SK-N-SH (cell line): Measurements from ENCODE around the gene BSPH1. TPM values are rescaled to one million over a fixed set of nuclear protein-coding genes. Genes with fewer than 3 reads are reported as not detected.

Source experiments
- CTCF ChIA-PET: fragments of 300-600, 350-600 bp; formaldehyde crosslinking; extraction: SDS; loops from one replicate; lab custom pipeline; 2021; lab: Yijun Ruan, JAX
- POLR2A ChIA-PET: fragments of 350-600 bp; sonication (Branson Sonifier 250); formaldehyde crosslinking; extraction: SDS; loops from one replicate; lab custom pipeline; 2020; ENCODE audit warnings: antibody characterized with exemption, inconsistent platforms; lab: Yijun Ruan, JAX
- DNase-seq: peaks from one replicate; pipeline ENCODE4 v3.0.0; 2012
- H2AFZ ChIP-seq: fragments of 200-600 bp; sonication (generic); 2 replicates; pipeline ENCODE4 v1.8.1; 2016; ENCODE audit warnings: antibody characterized with exemption, mild to moderate bottlenecking, low read depth
- H3F3A ChIP-seq: fragments of 200-600 bp; sonication (generic); replicated peaks from 2 replicates; pipeline ENCODE3; 2016; ENCODE audit warnings: antibody characterized with exemption, mild to moderate bottlenecking; ENCODE audit not compliant: insufficient read depth
- H3K27ac ChIP-seq, 2 experiments: fragments of 200-500 bp in 1 of 2; fragments of 200-600 bp in 1 of 2; sonication (Bioruptor generic) in 1 of 2; sonication (generic), shearing (Covaris generic) in 1 of 2; 2 replicates each; pipeline versions ENCODE4 v1.5.1 to v1.6.1; 2014 to 2016; ENCODE audit warnings: low read depth in 2 of 2, inconsistent platforms in 1 of 2, low read length in 1 of 2, mild to moderate bottlenecking in 1 of 2, mixed read lengths in 1 of 2
- H3K27me3 ChIP-seq: fragments of 200-600 bp; sonication (generic), shearing (Covaris generic); 2 replicates; pipeline ENCODE4 v1.6.1; 2016; ENCODE audit warnings: mixed run types; ENCODE audit not compliant: insufficient read depth
- H3K36me3 ChIP-seq, 2 experiments: fragments of 200-500 bp in 1 of 2; fragments of 200-600 bp in 1 of 2; sonication (Bioruptor generic) in 1 of 2; sonication (generic) in 1 of 2; replicated peaks in 1 of 2; 2 replicates each; pipeline versions ENCODE3 to v1.5.1; 2014 to 2016; ENCODE audit warnings: low read length in 1 of 2, mild to moderate bottlenecking in 1 of 2; ENCODE audit not compliant: insufficient read depth in 2 of 2, control insufficient read depth in 1 of 2
- H3K4me1 ChIP-seq, 2 experiments: fragments of 200-500 bp in 1 of 2; fragments of 200-600 bp in 1 of 2; sonication (Bioruptor generic) in 1 of 2; sonication (generic), shearing (Covaris generic) in 1 of 2; 2 replicates each; pipeline versions ENCODE4 v1.5.1 to v1.6.1; 2014 to 2016; ENCODE audit warnings: low read depth in 1 of 2, low read length in 1 of 2, mixed run types in 1 of 2; ENCODE audit not compliant: insufficient read depth in 2 of 2, control insufficient read depth in 1 of 2
- H3K4me2 ChIP-seq: fragments of 200-600 bp; sonication (generic), shearing (Covaris generic); 2 replicates; pipeline ENCODE4 v1.6.1; 2017; ENCODE audit warnings: mixed run types
- H3K4me3 ChIP-seq, 2 experiments: fragments of 200-500 bp in 1 of 2; fragments of 200-600 bp in 1 of 2; sonication (Bioruptor generic) in 1 of 2; sonication (generic), shearing (Covaris generic) in 1 of 2; 2 replicates each; pipeline versions ENCODE4 v1.5.1 to v1.8.1; 2014 to 2016; ENCODE audit warnings: low read depth in 2 of 2, inconsistent platforms in 1 of 2, low read length in 1 of 2, mild to moderate bottlenecking in 1 of 2, mixed read lengths in 1 of 2, moderate library complexity in 1 of 2
- H3K79me2 ChIP-seq: fragments of 200-600 bp; sonication (generic); 2 replicates; pipeline ENCODE4 v1.8.1; 2017; ENCODE audit warnings: mild to moderate bottlenecking; ENCODE audit not compliant: insufficient read depth
- H3K9ac ChIP-seq: fragments of 200-600 bp; sonication (generic); 2 replicates; pipeline ENCODE4 v1.6.1; 2017; ENCODE audit warnings: mixed run types
- H3K9me2 ChIP-seq: fragments of 200-600 bp; sonication (generic); 2 replicates; pipeline ENCODE4 v1.6.1; 2017; ENCODE audit warnings: mixed run types
- H3K9me3 ChIP-seq: fragments of 200-600 bp; sonication (generic); 2 replicates; pipeline ENCODE4 v1.6.1; 2017; ENCODE audit warnings: mixed run types, mild to moderate bottlenecking, moderate library complexity
- H4K20me1 ChIP-seq: fragments of 200-600 bp; sonication (generic); 2 replicates; pipeline ENCODE4 v1.6.1; 2017; ENCODE audit warnings: mild to moderate bottlenecking, mixed run types; ENCODE audit not compliant: insufficient read depth
- CHD2 ChIP-seq: fragments of 150-350 bp; IDR thresholded peaks from 2 replicates; pipeline ENCODE4 v1.6.1; 2018; ENCODE audit warnings: low read length; ENCODE audit not compliant: partially characterized antibody
- ELF1 ChIP-seq: IDR thresholded peaks from 2 replicates; pipeline ENCODE4 v1.4.0; 2012
- EP300 ChIP-seq, 2 experiments: IDR thresholded peaks; 2 replicates each; pipeline versions ENCODE4 v1.4.0 to v1.6.1; 2012; ENCODE audit warnings: borderline replicate concordance in 1 of 2, low read depth in 1 of 2, low read length in 1 of 2
- EZH2phosphoT487 ChIP-seq: fragments of 200-600 bp; sonication (generic); IDR thresholded peaks from 2 replicates; pipeline ENCODE4 v1.6.1; 2017; ENCODE audit warnings: low read depth, mixed run types, mild to moderate bottlenecking, antibody characterized with exemption, moderate library complexity, borderline replicate concordance
- FOSL2 ChIP-seq: IDR thresholded peaks from 2 replicates; pipeline ENCODE4 v1.4.0; 2012; ENCODE audit warnings: low read depth, mild to moderate bottlenecking, moderate library complexity, borderline replicate concordance
- GABPA ChIP-seq: IDR thresholded peaks from 2 replicates; pipeline ENCODE4 v1.4.0; 2012; ENCODE audit warnings: low read depth, mild to moderate bottlenecking
- GATA2 ChIP-seq: sonication (generic); formaldehyde crosslinking; IDR thresholded peaks from 2 replicates; pipeline ENCODE4 v1.5.0; 2020; ENCODE audit warnings: mild to moderate bottlenecking, missing genetic modification reagents
- NRF1 ChIP-seq: IDR thresholded peaks from 2 replicates; pipeline ENCODE4 v1.6.1; 2012; ENCODE audit warnings: low read depth, mild to moderate bottlenecking, low read length
- PBX3 ChIP-seq: IDR thresholded peaks from 2 replicates; pipeline ENCODE4; 2012
- RCOR1 ChIP-seq: fragments of 150-350 bp; IDR thresholded peaks from 2 replicates; pipeline ENCODE4 v1.6.1; 2017; ENCODE audit warnings: antibody characterized with exemption, low read length
- SIN3A ChIP-seq: IDR thresholded peaks from 2 replicates; pipeline ENCODE4 v1.6.1; 2012; ENCODE audit warnings: low read depth, mild to moderate bottlenecking, low read length, moderate library complexity, borderline replicate concordance
- SMC3 ChIP-seq: IDR thresholded peaks from 2 replicates; pipeline ENCODE4 v1.6.1; 2012; ENCODE audit warnings: low read depth, low read length, improper control_type of control experiment
- TAF1 ChIP-seq: IDR thresholded peaks from 2 replicates; pipeline ENCODE4 v1.6.1; 2012; ENCODE audit warnings: low read depth, mild to moderate bottlenecking, low read length, moderate library complexity, borderline replicate concordance
- TCF12 ChIP-seq: IDR thresholded peaks from 2 replicates; pipeline ENCODE4 v1.4.0; 2012
- TEAD4 ChIP-seq: IDR thresholded peaks from 2 replicates; pipeline ENCODE4 v1.4.0; 2012; ENCODE audit warnings: mild to moderate bottlenecking, borderline replicate concordance; ENCODE audit not compliant: insufficient read depth
- YY1 ChIP-seq: IDR thresholded peaks from 2 replicates; pipeline ENCODE4 v1.4.0; 2012; ENCODE audit warnings: low read depth, mild to moderate bottlenecking
- WGBS: methylation state at CpG from one replicate; pipeline ENCODE4 v1.1.6; 2017; ENCODE audit warnings: low lambda C conversion rate; 5-methylcytosine and 5-hydroxymethylcytosine counted together
- polyA plus RNA-seq, 3 experiments: library from polyadenylated mRNA; depleted of rRNA; stranded (reverse); fragments of >200 nt; gene quantifications; 2 replicates each; pipeline ENCODE4 v1.2.3, GENCODE V29; 2012
- TF ChIP-seq, protein P1 (sequence below): IDR thresholded peaks from 2 replicates; pipeline ENCODE4 v1.6.1; 2012; ENCODE audit warnings: mild to moderate bottlenecking, low read depth, low read length, moderate library complexity
- TF ChIP-seq, protein P2 (sequence below): IDR thresholded peaks from 2 replicates; pipeline ENCODE4 v1.4.0; 2012; ENCODE audit warnings: low read depth
- TF ChIP-seq, protein P3 (sequence below): IDR thresholded peaks from 2 replicates; pipeline ENCODE4 v1.4.0; 2012; ENCODE audit warnings: low read depth, borderline replicate concordance
- TF ChIP-seq, protein P4 (sequence below): IDR thresholded peaks from 2 replicates; pipeline ENCODE4 v1.4.0; 2012; ENCODE audit warnings: low read depth, borderline replicate concordance

The BSPH1 gene
- polyA plus RNA-seq (2012; rRNA removed), result not detected in 2 replicates
- polyA plus RNA-seq (2012; cell fraction: cytosol; rRNA removed), result not detected in 2 replicates
- polyA plus RNA-seq (2012; cell fraction: nucleus; rRNA removed), result not detected in 2 replicates

DNA sequence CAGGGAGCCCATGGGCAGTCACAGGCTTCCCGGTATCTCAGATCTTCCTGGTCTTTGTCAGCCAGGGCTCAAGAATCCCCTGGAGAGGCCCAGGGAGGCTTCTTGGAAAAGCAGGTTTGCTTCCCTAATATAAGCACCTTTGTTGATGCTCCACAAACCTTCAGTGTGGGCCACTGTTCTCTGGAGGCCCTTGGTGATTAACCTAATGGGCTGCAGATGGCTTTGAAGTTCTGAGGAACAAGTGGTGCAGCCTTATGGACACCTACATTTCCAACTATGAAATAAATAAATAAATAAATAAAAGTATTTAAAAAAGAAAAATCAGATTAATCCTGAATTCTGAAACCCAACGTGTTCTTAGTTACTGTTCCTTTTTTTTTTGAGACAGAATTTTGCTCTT lies at the start of gene BSPH1:
Gene BSPH1 (minus strand): TSS at position 101 of the 400 bp plus-strand sequence. CDS start 89 bp downstream, at position 12.
- Histone ChIP-seq H3K9me3 (no peaks in the 10 kb centered on the region), H3K4me3 (no peak within 1 kb of the TSS)
- no peak for TF ChIP-seq PBX3
- no peak for TF ChIP-seq EZH2phosphoT487
- TF ChIP-seq, protein P1, sequence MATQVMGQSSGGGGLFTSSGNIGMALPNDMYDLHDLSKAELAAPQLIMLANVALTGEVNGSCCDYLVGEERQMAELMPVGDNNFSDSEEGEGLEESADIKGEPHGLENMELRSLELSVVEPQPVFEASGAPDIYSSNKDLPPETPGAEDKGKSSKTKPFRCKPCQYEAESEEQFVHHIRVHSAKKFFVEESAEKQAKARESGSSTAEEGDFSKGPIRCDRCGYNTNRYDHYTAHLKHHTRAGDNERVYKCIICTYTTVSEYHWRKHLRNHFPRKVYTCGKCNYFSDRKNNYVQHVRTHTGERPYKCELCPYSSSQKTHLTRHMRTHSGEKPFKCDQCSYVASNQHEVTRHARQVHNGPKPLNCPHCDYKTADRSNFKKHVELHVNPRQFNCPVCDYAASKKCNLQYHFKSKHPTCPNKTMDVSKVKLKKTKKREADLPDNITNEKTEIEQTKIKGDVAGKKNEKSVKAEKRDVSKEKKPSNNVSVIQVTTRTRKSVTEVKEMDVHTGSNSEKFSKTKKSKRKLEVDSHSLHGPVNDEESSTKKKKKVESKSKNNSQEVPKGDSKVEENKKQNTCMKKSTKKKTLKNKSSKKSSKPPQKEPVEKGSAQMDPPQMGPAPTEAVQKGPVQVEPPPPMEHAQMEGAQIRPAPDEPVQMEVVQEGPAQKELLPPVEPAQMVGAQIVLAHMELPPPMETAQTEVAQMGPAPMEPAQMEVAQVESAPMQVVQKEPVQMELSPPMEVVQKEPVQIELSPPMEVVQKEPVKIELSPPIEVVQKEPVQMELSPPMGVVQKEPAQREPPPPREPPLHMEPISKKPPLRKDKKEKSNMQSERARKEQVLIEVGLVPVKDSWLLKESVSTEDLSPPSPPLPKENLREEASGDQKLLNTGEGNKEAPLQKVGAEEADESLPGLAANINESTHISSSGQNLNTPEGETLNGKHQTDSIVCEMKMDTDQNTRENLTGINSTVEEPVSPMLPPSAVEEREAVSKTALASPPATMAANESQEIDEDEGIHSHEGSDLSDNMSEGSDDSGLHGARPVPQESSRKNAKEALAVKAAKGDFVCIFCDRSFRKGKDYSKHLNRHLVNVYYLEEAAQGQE, result no peak
- TF ChIP-seq, all 33 proteins: peak for 0
- CTCF ChIA-PET, result no interaction called here
- H3K79me2 ChIP-seq, result no peaks in the 10 kb centered on the region
- 9% methylated on average over 2 of the region's 2 CpGs for WGBS
- H4K20me1 ChIP-seq, result no peaks in the 10 kb centered on the region
- no peak for DNase-seq
- H3K9me2 ChIP-seq, result no peaks in the 10 kb centered on the region
- no peaks in the 10 kb centered on the region for H3K36me3 ChIP-seq
- no peak within 1 kb of the TSS for H3K27ac ChIP-seq
- H3F3A ChIP-seq, result no peaks in the 10 kb centered on the region
- POLR2A ChIA-PET, result no interaction called here
- peaks cover 31% of the 10 kb centered on the region for H3K27me3 ChIP-seq
- H3K9ac ChIP-seq, result no peak within 1 kb of the TSS
- H3K4me2 ChIP-seq, result no peak within 1 kb of the TSS
- H2AFZ ChIP-seq, result no peak within 1 kb of the TSS
- no peaks in the 10 kb centered on the region for H3K4me1 ChIP-seq

DNA sequence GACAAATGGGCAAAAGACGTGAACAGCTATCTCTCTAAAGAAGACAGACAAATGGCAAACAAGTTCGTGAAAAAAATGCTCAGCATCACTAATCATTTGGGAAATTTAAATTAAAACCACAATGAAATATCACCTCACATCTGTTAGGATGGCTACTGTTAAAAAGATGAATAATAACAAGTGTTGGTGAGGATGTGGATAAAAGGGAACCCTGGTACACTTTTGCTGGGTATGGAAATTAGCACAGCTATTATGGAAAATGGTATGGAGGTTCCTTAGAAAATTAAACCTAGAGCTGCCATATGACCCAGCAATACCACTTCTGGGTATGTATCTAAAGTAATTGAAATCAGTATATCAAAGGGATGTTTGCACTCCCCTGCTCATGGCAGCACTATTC lies 44.8 kb upstream of the BSPH1 start:
- Histone ChIP-seq H4K20me1 (no peaks in the 10 kb centered on the region), H3K4me2 (no peak overlapping the region), H3K9me3 (no peaks in the 10 kb centered on the region), H3K4me3 (no peak overlapping the region), H3K36me3 (no peaks in the 10 kb centered on the region), H3K27ac (no peak overlapping the region), H3K27me3 (peaks cover 25% of the 10 kb centered on the region; the same call in 1 of the 2 replicates), H3F3A (no peaks in the 10 kb centered on the region), H3K79me2 (no peaks in the 10 kb centered on the region), H3K4me1 (no peaks in the 10 kb centered on the region), H3K9me2 (no peaks in the 10 kb centered on the region), H2AFZ (no peak overlapping the region), H3K9ac (no peak overlapping the region)
- ChIA-PET CTCF (no interaction called here), POLR2A (no interaction called here)
- no peak for DNase-seq
- 2% methylated on average over 2 of the region's 2 CpGs for WGBS
- TF ChIP-seq EZH2phosphoT487, result no peak
- no peak for TF ChIP-seq TAF1
- TF ChIP-seq NRF1, result no peak
- TF ChIP-seq RCOR1, result no peak
- TF ChIP-seq TEAD4, result no peak
- TF ChIP-seq, protein P2, sequence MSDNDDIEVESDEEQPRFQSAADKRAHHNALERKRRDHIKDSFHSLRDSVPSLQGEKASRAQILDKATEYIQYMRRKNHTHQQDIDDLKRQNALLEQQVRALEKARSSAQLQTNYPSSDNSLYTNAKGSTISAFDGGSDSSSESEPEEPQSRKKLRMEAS, result no peak
- TF ChIP-seq GATA2 (CRISPR knock-in tag), result no peak
- TF ChIP-seq CHD2, result no peak
- no peak for TF ChIP-seq FOSL2
- TF ChIP-seq YY1, result no peak
- TF ChIP-seq EP300 (IDR thresholded peaks at IDR 0.05; ENCODE audit: borderline replicate concordance in 1 of 2, low read depth in 1 of 2, low read length in 1 of 2), result no peak
- TF ChIP-seq, protein P3, sequence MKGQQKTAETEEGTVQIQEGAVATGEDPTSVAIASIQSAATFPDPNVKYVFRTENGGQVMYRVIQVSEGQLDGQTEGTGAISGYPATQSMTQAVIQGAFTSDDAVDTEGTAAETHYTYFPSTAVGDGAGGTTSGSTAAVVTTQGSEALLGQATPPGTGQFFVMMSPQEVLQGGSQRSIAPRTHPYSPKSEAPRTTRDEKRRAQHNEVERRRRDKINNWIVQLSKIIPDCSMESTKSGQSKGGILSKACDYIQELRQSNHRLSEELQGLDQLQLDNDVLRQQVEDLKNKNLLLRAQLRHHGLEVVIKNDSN, result no peak
- TF ChIP-seq, protein P4, sequence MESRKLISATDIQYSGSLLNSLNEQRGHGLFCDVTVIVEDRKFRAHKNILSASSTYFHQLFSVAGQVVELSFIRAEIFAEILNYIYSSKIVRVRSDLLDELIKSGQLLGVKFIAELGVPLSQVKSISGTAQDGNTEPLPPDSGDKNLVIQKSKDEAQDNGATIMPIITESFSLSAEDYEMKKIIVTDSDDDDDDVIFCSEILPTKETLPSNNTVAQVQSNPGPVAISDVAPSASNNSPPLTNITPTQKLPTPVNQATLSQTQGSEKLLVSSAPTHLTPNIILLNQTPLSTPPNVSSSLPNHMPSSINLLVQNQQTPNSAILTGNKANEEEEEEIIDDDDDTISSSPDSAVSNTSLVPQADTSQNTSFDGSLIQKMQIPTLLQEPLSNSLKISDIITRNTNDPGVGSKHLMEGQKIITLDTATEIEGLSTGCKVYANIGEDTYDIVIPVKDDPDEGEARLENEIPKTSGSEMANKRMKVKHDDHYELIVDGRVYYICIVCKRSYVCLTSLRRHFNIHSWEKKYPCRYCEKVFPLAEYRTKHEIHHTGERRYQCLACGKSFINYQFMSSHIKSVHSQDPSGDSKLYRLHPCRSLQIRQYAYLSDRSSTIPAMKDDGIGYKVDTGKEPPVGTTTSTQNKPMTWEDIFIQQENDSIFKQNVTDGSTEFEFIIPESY, result no peak
- no peak for TF ChIP-seq GABPA
- TF ChIP-seq SMC3, result no peak
- no peak for TF ChIP-seq ELF1
- no peak for TF ChIP-seq TCF12
- no peak for TF ChIP-seq SIN3A
